HG02642 (cell line): ENCODE data around the gene DENR.

ENCODE experiments used
- ATAC-seq: cut with Tn5 transposase; IDR thresholded peaks from one replicate; pipeline ENCODE4 v1.9.1; 2021; ENCODE audit warnings: mild to moderate bottlenecking; ENCODE audit not compliant: unreplicated experiment, poor library complexity

DENR gene

DNA sequence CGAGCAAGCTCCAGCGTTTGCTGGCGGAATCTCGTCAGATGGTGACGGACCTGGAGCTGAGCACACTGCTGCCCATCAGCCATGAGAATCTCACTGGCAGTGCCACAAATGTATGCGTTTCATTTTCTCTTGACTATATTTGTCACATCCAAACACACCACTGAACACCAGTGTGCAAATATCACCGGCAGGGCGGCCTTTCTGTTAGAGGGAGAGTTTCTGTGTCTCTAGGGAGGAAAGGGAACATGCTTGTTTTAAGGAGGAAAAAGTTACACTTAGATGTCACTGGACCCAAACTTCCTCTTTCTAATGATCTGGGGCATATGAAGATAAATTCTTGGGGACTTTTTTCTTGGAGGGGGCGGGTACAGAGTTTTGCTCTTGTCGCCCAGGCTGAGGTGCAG, 60.7 kb downstream of the DENR start:
- ATAC-seq = no peak

- ATAC-seq = no peak
Observed at GRCh38 chr12:122819209-122819785, 66.7 kb downstream of the DENR start.

DNA sequence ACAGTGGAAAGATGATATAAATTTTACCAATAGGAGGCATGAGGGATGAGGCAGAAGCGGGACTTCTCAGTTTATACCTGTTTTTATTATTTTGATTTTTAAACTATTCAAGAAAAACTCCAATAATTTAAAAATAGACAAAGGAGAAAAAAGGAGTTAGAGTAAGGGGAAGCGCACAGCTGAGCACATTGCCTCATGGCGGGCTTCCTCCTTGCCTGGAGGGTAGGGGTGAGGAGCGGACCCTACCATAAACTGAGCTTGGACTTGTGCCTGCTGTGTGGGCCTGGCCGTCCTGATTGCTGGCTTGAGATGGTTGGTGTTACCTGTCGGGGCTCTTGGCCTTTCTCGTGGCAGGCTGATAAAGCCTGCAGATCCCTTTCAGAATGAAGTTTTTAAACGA, 67.5 kb downstream of the DENR start:
- no peak for ATAC-seq
